Esophagus muscularis mucosa (tissue), 4 donors: Measurements from ENCODE around the gene MYOF. TPM values are rescaled to one million over a fixed set of nuclear protein-coding genes. Genes with fewer than 3 reads are reported as not detected.

ENCODE experiments used
- DNase-seq: peaks from one replicate; pipeline ENCODE4 v3.0.0-alpha.2; 2017; ENCODE audit errors: extremely low spot score
- H3K27ac ChIP-seq, 4 donors: fragments of 200-600 bp; sonication (generic); replicated peaks in 1 of 4; 1 replicate in 3 of 4; 2 replicates in 1 of 4; pipeline ENCODE4 v1.5.1; 2016 to 2019; ENCODE audit warnings: mild to moderate bottlenecking in 1 of 4
- H3K27me3 ChIP-seq, 4 donors: fragments of 200-600 bp; sonication (generic); one replicate each; pipeline versions ENCODE4 v1.5.1 to v1.6.0; 2016 to 2019
- H3K36me3 ChIP-seq, 4 donors: fragments of 200-600 bp; sonication (generic); one replicate each; pipeline ENCODE4 v1.5.1; 2016 to 2019
- H3K4me1 ChIP-seq, 4 donors: fragments of 200-600 bp; sonication (generic); one replicate each; pipeline ENCODE4 v1.5.1; 2016 to 2019
- H3K4me3 ChIP-seq, 4 donors: fragments of 200-600 bp; sonication (generic); 1 replicate in 2 of 4; 2 replicates in 2 of 4; pipeline ENCODE4 v1.5.1; 2016 to 2019; ENCODE audit warnings: mild to moderate bottlenecking in 4 of 4, moderate library complexity in 1 of 4
- H3K9me3 ChIP-seq, 4 donors: fragments of 200-600 bp; sonication (generic); 1 replicate in 3 of 4; 2 replicates in 1 of 4; pipeline ENCODE4 v1.5.1; 2016 to 2019
- CTCF ChIP-seq, 3 experiments: fragments of 200-600 bp in 2 of 3; fragments of 450-650 bp in 1 of 3; sonication (generic) in 2 of 3; IDR thresholded peaks; one replicate each; pipeline ENCODE4 v1.5.1; 2017 to 2019; ENCODE audit warnings: antibody characterized with exemption in 3 of 3, mild to moderate bottlenecking in 2 of 3, moderate library complexity in 1 of 3
- EP300 ChIP-seq: sonication (generic); formaldehyde crosslinking; IDR thresholded peaks from one replicate; pipeline ENCODE4 v1.6.1; 2017; ENCODE audit warnings: antibody characterized with exemption
- POLR2A ChIP-seq: fragments of 450-650 bp; IDR thresholded peaks from one replicate; pipeline ENCODE4 v1.6.1; 2017; ENCODE audit warnings: antibody characterized with exemption, moderate library complexity, mild to moderate bottlenecking, low read depth
- POLR2AphosphoS5 ChIP-seq, 2 donors: sonication (generic); formaldehyde crosslinking; IDR thresholded peaks; one replicate each; pipeline ENCODE4 v1.6.1; 2017; ENCODE audit warnings: antibody characterized with exemption in 2 of 2
- WGBS: methylation state at CpG from one replicate; pipeline ENCODE4 v1.1.5; 2018; 5-methylcytosine and 5-hydroxymethylcytosine counted together
- intact Hi-C: fragments of 100-400 bp; cut with DNase I; formaldehyde crosslinking; loops from one replicate; pipeline ENCODE4 v1.15.1; 2023
- total RNA-seq, 4 donors: library from RNA; depleted of rRNA; stranded (reverse); fragments of >200 nt; gene quantifications; one replicate each; pipeline versions ENCODE4 v1.1.0 to v1.2.1, GENCODE V29; 2016

Gene MYOF
- total RNA-seq, 4 donors from 2014 or later: 71.2 to 120 (median 97.3) TPM

- no peak for DNase-seq
- Histone ChIP-seq H3K9me3 (no peaks in the 10 kb centered on the region), H3K4me1 (peaks cover 0 to 29% (median 26%) of the 10 kb centered on the region in 4 donors), H3K27ac (peak overlapping the region in 2 of 4 donors; percentile 8 to 9), H3K4me3 (no peak overlapping the region), H3K36me3 (peaks cover 5 to 58% (median 34%) of the 10 kb centered on the region in 4 donors), H3K27me3 (no peaks in the 10 kb centered on the region)
- TF ChIP-seq EP300 (no peak), POLR2AphosphoS5 (IDR thresholded peaks at IDR 0.05) (no peak), CTCF (IDR thresholded peaks at IDR 0.05) (no peak), POLR2A (no peak)
- 78% methylated on average over 6 of the region's 6 CpGs for WGBS
- intact Hi-C loops: no loop called here
These were observed 79.9 kb downstream of the MYOF start for GRCh38 chr10:93402192-93402591.

- no peak for TF ChIP-seq POLR2A
- TF ChIP-seq CTCF (IDR thresholded peaks at IDR 0.05): no peak
- no peak for TF ChIP-seq EP300
- TF ChIP-seq POLR2AphosphoS5 (IDR thresholded peaks at IDR 0.05): no peak
- peaks cover 0 to 33% (median 26%) of the 10 kb centered on the region in 4 donors for H3K4me1 ChIP-seq
- H3K27ac ChIP-seq: peak overlapping the region in 2 of 4 donors; percentile 62 to 70
- no peak overlapping the region for H3K4me3 ChIP-seq
- no peak for DNase-seq
- H3K27me3 ChIP-seq: no peaks in the 10 kb centered on the region
- H3K9me3 ChIP-seq: no peaks in the 10 kb centered on the region
- H3K36me3 ChIP-seq: peaks cover 5 to 57% (median 27%) of the 10 kb centered on the region in 4 donors
- intact Hi-C loops: no loop called here
- WGBS: 83% methylated on average over 3 of the region's 3 CpGs
These were observed 83.6 kb downstream of the MYOF start for GRCh38 chr10:93398528-93398927.

- H3K4me3 ChIP-seq: no peak overlapping the region
- no peaks in the 10 kb centered on the region for H3K27me3 ChIP-seq
- H3K4me1 ChIP-seq: peaks cover 0 to 32% (median 21%) of the 10 kb centered on the region in 4 donors
- no peak for TF ChIP-seq EP300
- no peak for TF ChIP-seq POLR2AphosphoS5 (IDR thresholded peaks at IDR 0.05)
- TF ChIP-seq POLR2A: no peak
- TF ChIP-seq CTCF (IDR thresholded peaks at IDR 0.05): no peak
- peak overlapping the region; percentile 62 to 75 (median 71) for H3K27ac ChIP-seq
- no peaks in the 10 kb centered on the region for H3K9me3 ChIP-seq
- peaks cover 5 to 49% (median 21%) of the 10 kb centered on the region in 4 donors for H3K36me3 ChIP-seq
- DNase-seq: no peak
- intact Hi-C loops: no loop called here
- 40% methylated on average over 6 of the region's 6 CpGs for whole genome bisulfite sequencing
These were observed 85.1 kb downstream of the MYOF start for GRCh38 chr10:93397020-93397419.

GRCh38 chr10:93393211-93393610, 88.9 kb downstream of the MYOF start:
- Histone ChIP-seq H3K36me3 (peaks cover 0 to 32% (median 9%) of the 10 kb centered on the region in 4 donors), H3K27ac (peak overlapping the region in 1 of 4 donors; percentile 7), H3K4me1 (peaks cover 0 to 43% (median 31%) of the 10 kb centered on the region in 4 donors), H3K4me3 (no peak overlapping the region), H3K27me3 (no peaks in the 10 kb centered on the region), H3K9me3 (no peaks in the 10 kb centered on the region)
- 59% methylated on average over 7 of the region's 7 CpGs for WGBS
- intact Hi-C loops: no loop called here
- peak; percentile 64 for DNase-seq
- no peak for TF ChIP-seq EP300
- TF ChIP-seq POLR2A: no peak
- TF ChIP-seq CTCF (IDR thresholded peaks at IDR 0.05): no peak
- TF ChIP-seq POLR2AphosphoS5 (IDR thresholded peaks at IDR 0.05): no peak

- no peaks in the 10 kb centered on the region for H3K27me3 ChIP-seq
- peaks cover 0 to 43% (median 26%) of the 10 kb centered on the region in 4 donors for H3K4me1 ChIP-seq
- no peak overlapping the region for H3K27ac ChIP-seq
- peak; percentile 2 for DNase-seq
- intact Hi-C loops: no loop called here
- H3K9me3 ChIP-seq: no peaks in the 10 kb centered on the region
- H3K4me3 ChIP-seq: no peak overlapping the region
- whole genome bisulfite sequencing: 79% methylated on average over 3 of the region's 3 CpGs
- no peak for TF ChIP-seq CTCF (IDR thresholded peaks at IDR 0.05)
- no peak for TF ChIP-seq POLR2AphosphoS5 (IDR thresholded peaks at IDR 0.05)
- no peak for TF ChIP-seq EP300
- no peak for TF ChIP-seq POLR2A
- H3K36me3 ChIP-seq: peaks cover 0 to 43% (median 15%) of the 10 kb centered on the region in 4 donors
These were observed 90.0 kb downstream of the MYOF start for GRCh38 chr10:93392121-93392520.
